ENCODE measurements around the gene PXYLP1.
A peak's percentile ranks its signal among the peaks of the same experiment; 100 is the strongest.

DNA sequence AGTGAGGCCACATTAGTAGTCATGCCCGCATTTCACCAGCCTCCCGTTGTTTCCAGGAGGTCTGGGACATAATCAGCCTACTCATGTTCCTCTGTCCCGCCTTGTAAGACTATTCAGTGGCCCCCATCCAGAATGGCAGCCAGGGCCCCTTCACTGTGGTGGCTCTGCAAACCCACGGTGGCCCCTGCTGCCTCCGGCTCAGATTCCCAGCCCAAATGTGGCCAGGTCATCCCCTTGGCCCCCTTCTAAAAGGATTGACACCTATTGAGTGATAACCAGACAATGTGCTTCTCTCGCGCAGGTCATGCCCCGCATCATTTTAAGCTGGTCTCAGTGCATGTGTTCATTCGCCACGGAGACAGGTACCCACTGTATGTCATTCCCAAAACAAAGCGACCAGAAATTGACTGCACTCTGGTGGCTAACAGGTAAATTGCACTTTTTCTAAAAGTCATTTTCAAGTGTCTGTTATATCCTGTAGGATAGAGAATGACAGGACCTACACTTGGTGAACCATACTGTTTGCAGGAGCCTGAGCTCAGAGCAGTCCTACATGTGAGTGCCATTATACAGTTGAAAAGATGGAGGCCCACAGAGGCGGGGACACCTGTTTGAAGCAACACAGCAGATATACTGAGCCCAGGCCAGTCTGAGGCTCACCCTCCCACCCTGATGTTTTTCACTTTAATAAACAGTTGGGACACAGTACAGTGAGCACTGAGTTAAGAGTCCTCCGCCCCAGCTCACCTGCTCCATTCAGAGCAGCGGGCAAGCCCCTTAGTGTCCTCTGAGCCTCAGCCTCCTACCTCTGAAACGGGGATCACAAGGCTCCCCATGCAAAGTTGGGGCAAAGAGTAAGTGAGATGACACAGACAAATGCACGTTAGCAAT is 47.7 kb downstream of the PXYLP1 start:
- TF ChIP-seq CTCF (IDR thresholded peaks at IDR 0.05) = peak; percentile 54
- TF ChIP-seq EZH2 (IDR thresholded peaks at IDR 0.05; ENCODE audit: borderline replicate concordance, insufficient read depth, low read depth, low read length, poor library complexity, severe bottlenecking) = no peak

All from B cell (primary cell).